Stimulated activated CD4-positive, alpha-beta T cell treated with anti-CD3 and anti-CD28 coated beads, Interleukin-12 subunit alpha, Interleukin-12 subunit beta, amount 100 ng/mL, for 4 hours (primary cell): ENCODE results near the gene UBE2J1.
A peak's percentile ranks its signal among the peaks of the same experiment; 100 is the strongest.
"Not testable (repeated sequence)": the region's sequence is repeated elsewhere in the genome, so short reads cannot be mapped to it uniquely, and the experiment has no call there.

ENCODE experiments used
- DNase-seq: peaks from one replicate; pipeline ENCODE4 v3.0.0-alpha.2; 2020

UBE2J1 gene

GRCh38 chr6:89315249-89315885 lies 37.2 kb downstream of the UBE2J1 start, which contains the start of gene GABRR2:
Gene GABRR2 (minus strand): TSS chr6:89315299. CDS start chr6:89315165, 134 bp downstream.
- no peak for DNase-seq

GRCh38 chr6:89314692-89315091 lies 37.8 kb downstream of the UBE2J1 start:
- DNase-seq = no peak

- no peak for DNase-seq
Observed at GRCh38 chr6:89313006-89313405, 39.5 kb downstream of the UBE2J1 start.

GRCh38 chr6:89311853-89312531 lies 40.5 kb downstream of the UBE2J1 start:
- DNase-seq = no peak

GRCh38 chr6:89311530-89311852 lies 41.0 kb downstream of the UBE2J1 start:
- DNase-seq = no peak

DNA sequence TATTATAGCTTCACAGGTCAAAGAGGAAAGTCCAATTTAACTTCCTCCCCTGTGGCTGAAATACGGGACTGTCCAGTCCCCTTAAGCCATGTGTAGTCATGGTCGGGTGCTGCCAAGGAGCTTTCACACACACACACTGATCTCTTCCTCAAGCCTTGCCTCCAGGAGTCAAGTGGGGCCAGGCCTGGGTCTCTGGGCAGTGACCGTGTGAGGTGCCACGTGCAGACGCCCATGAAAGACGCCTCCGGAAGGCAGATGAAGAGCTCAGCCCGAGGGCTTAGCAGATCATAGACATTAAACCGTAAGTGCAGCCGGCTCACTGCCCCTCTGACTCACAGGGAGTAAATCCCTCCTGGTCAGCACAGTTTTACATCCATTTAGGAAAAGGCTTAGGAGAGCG lies 41.6 kb downstream of the UBE2J1 start:
- no peak for DNase-seq

DNA sequence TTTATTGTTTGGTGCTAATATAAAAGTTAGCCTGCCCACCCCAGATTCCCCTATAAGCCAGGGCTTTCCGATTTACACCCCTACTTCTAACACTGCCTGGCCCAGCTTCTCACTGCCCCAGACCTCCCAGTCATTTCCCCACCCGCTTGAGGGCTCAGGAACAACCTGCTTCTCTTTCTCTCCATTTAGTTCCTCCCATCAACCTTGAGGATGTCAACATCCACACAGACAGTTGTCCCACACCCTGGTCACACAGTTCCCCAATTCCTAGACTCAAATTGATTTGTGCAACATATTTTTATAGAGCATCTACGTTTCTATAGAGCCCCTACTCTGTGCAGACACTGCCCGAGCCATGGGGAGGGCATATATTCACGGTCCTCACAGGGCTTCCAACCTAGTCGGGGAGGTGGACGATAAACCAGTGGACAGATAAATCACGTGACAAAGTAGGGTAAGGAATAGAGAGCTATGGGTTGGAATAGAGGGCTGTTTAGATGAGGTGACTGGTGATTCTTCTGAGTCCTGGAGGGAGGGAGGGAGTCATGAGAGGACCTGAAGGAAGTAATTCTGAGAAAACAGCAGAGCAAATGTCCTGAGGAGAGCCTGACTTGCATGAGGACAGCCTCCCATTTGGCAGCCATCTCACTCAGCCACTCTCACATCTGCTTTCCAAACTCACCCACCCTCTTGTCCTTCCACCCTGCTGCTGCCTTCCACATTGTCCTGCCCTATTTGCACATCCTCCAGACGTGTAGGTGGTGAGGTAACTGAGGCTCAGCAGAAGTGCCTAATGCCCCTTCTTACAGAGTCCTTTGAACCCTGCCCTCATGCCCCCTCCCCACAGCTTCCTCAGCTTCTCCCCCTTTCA lies 43.8 kb downstream of the UBE2J1 start:
- DNase-seq = no peak

GRCh38 chr6:89304517-89304916 lies 48.0 kb downstream of the UBE2J1 start:
- DNase-seq = not testable (repeated sequence)

GRCh38 chr6:89302936-89303335 lies 49.6 kb downstream of the UBE2J1 start:
- no peak for DNase-seq

GRCh38 chr6:89302195-89302770 lies 50.2 kb downstream of the UBE2J1 start:
- DNase-seq = no peak

- no peak for DNase-seq
Observed at GRCh38 chr6:89301586-89302194, 50.8 kb downstream of the UBE2J1 start.

GRCh38 chr6:89299466-89299850 lies 53.1 kb downstream of the UBE2J1 start:
- no peak for DNase-seq

GRCh38 chr6:89298680-89299465 lies 53.6 kb downstream of the UBE2J1 start:
- DNase-seq = no peak

- peak; percentile 26 for DNase-seq
Observed at GRCh38 chr6:89297695-89298351, 54.7 kb downstream of the UBE2J1 start.

GRCh38 chr6:89295981-89296380 lies 56.5 kb downstream of the UBE2J1 start:
- DNase-seq = no peak

GRCh38 chr6:89295116-89295515 lies 57.4 kb downstream of the UBE2J1 start:
- DNase-seq = not testable (repeated sequence)

DNA sequence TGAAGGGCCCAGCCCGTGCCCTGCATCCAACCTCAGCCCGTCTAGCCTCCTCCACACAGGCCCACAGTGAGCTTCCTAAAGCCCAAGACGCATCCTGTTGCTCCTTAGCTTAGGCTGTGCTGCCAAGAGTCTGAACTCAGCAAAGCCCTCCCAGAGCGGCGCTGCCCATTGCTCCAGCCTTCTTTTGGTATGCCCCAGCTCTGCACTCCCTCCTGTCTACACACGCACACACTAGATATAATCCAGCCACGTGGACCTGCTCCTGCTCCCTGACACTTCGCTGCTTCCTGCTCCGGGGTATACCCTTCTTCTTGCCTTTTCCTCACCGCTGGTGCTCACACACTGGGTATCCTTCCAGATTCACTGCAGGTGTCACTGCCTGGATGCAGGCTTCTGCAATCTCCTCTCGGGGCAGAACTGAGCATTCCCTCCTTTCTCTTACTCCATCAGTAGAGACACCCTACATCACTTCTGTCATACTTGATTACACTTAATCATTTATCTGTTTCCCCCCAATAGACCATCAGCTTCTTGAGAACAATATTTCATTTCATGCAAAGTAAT lies 61.2 kb downstream of the UBE2J1 start:
- no peak for DNase-seq

DNA sequence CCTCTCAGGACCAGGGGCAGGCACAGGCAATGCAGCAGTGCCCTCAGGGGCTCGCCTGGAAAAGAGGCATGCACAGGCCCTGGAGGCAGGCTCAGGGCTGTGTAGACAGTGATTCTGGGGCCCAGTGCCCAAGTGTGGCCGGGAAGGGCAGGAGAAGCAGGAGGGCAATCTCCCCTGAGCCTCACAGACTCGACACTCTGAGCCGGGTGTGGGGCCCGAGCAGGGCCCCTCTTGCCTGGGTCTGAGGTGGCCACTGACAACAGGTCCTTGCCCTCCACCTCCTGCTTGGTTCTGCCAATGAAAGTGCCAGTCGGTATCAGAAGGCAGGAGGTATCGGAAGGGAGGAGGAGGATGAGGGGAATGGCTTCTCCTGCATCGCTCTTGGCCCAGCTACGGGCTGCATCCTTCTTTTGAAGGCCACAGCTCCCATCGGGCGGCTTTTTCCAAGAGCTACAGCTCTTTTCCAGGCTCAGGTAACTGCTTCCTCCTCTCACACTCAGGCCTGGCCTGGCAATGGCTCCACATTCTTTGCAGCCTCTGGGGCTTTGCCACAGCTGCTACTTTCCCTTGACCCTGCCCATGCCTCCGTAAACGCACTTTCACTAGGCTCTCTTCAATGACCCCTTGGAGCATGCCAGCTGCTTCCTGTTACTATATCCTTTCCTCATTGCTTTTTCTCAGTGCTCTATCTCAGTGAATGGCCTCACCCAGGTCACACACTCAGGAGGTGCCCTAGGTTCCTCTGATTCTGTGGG lies 61.9 kb downstream of the UBE2J1 start:
- no peak for DNase-seq

DNA sequence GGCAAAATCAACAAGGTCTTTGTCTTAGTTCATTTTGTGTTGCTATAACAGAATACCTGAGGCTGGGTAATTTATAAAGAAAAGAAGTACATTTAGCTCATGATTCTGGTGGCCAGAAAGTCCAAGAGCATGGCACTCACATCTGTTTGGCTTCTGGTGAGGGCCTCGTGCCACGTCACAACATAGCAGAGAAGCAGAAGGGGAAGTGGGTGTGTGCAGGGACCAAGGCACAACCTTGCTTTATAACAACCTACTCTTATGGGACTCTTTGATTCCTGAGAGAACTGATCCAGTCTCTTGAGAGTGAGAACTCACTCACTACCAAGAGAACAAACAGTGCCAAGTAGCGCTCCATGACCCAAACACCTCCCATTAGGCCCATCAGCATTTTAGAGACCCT lies 62.8 kb downstream of the UBE2J1 start:
- no peak for DNase-seq

GRCh38 chr6:89287351-89288028 lies 65.0 kb downstream of the UBE2J1 start:
- DNase-seq = no peak
